NCI-H460 (cell line): ENCODE data around the gene GART. TPM values are rescaled to one million over a fixed set of nuclear protein-coding genes. Genes with fewer than 3 reads are reported as not detected.

Experiments used
- DNase-seq: peaks from one replicate; pipeline ENCODE4 v3.0.0-alpha.2; 2016; ENCODE audit warnings: low read depth; ENCODE audit errors: extremely low read depth
- total RNA-seq: library from RNA; depleted of rRNA; stranded (reverse); fragments of >200 nt; shearing (Covaris generic); gene quantifications from 2 replicates; pipeline ENCODE4 v1.2.3, GENCODE V29; 2014

GART gene
- total RNA-seq, 1 experiment from 2014 or later, result 135 TPM

- no peak for DNase-seq
These were observed 12.5 kb upstream of the GART start for GRCh38 chr21:33554236-33554981.

- no peak for DNase-seq
These were observed 11.2 kb upstream of the GART start for GRCh38 chr21:33552999-33553598.

- no peak for DNase-seq
These were observed 10.4 kb upstream of the GART start for GRCh38 chr21:33552093-33552998.

- DNase-seq, result no peak
These were observed 9.7 kb upstream of the GART start for GRCh38 chr21:33551664-33552063.

- DNase-seq, result no peak
These were observed 9.1 kb upstream of the GART start for GRCh38 chr21:33550772-33551660.

GRCh38 chr21:33549848-33550771, 8.2 kb upstream of the GART start:
- no peak for DNase-seq

- no peak for DNase-seq
These were observed 4.2 kb upstream of the GART start for GRCh38 chr21:33546086-33546485.

GRCh38 chr21:33544451-33545195, 2.7 kb upstream of the GART start:
- no peak for DNase-seq

- DNase-seq, result no peak
These were observed 1.7 kb upstream of the GART start for GRCh38 chr21:33543505-33544129.

- peak; percentile 97 for DNase-seq
These were observed 955 bp upstream of the GART start, which contains the start of gene SON for GRCh38 chr21:33542640-33543504. Gene SON, plus strand, starts transcription at chr21:33543038. Its CDS starts 55 bp downstream, at chr21:33543093.

GRCh38 chr21:33541105-33541711, 709 bp downstream of the GART start:
- DNase-seq, result peak; percentile 6

GRCh38 chr21:33540711-33541104, 1.2 kb downstream of the GART start:
- no peak for DNase-seq

GRCh38 chr21:33539616-33540015, 2.3 kb downstream of the GART start:
- no peak for DNase-seq

GRCh38 chr21:33537212-33537611, 4.7 kb downstream of the GART start:
- no peak for DNase-seq

GRCh38 chr21:33531007-33531406, 10.9 kb downstream of the GART start:
- no peak for DNase-seq

GRCh38 chr21:33522953-33523349, 19.0 kb downstream of the GART start:
- no peak for DNase-seq
